Measurements from ENCODE around the gene ZBTB20.

ZBTB20 gene

GRCh38 chr3:115071166-115071565 lies 75.9 kb downstream of the ZBTB20 start:
- H3K4me3 ChIP-seq (ENCODE audit: control insufficient read depth, low read depth, low read length), result peak overlapping the region; percentile 13
- no peak for DNase-seq (ENCODE audit: low read depth)
- TF ChIP-seq CTCF (IDR thresholded peaks at IDR 0.05; ENCODE audit: control insufficient read depth, insufficient read depth, low read depth, low read length, missing control alignments), result no peak

GRCh38 chr3:115068799-115069198 lies 78.3 kb downstream of the ZBTB20 start:
- TF ChIP-seq CTCF (IDR thresholded peaks at IDR 0.05; ENCODE audit: control insufficient read depth, insufficient read depth, low read depth, low read length, missing control alignments), result no peak
- DNase-seq (ENCODE audit: low read depth), result no peak
- H3K4me3 ChIP-seq (ENCODE audit: control insufficient read depth, low read depth, low read length), result no peak overlapping the region

- no peak overlapping the region for H3K4me3 ChIP-seq (ENCODE audit: control insufficient read depth, low read depth, low read length)
- no peak for TF ChIP-seq CTCF (IDR thresholded peaks at IDR 0.05; ENCODE audit: control insufficient read depth, insufficient read depth, low read depth, low read length, missing control alignments)
- DNase-seq (ENCODE audit: low read depth), result peak; percentile 23
Measured at GRCh38 chr3:115062412-115062956, 84.6 kb downstream of the ZBTB20 start.

- TF ChIP-seq CTCF (IDR thresholded peaks at IDR 0.05; ENCODE audit: control insufficient read depth, insufficient read depth, low read depth, low read length, missing control alignments), result no peak
- DNase-seq (ENCODE audit: low read depth), result no peak
- no peak overlapping the region for H3K4me3 ChIP-seq (ENCODE audit: control insufficient read depth, low read depth, low read length)
Measured at GRCh38 chr3:115062009-115062408, 85.1 kb downstream of the ZBTB20 start.

- no peak for TF ChIP-seq CTCF (IDR thresholded peaks at IDR 0.05; ENCODE audit: control insufficient read depth, insufficient read depth, low read depth, low read length, missing control alignments)
- no peak overlapping the region for H3K4me3 ChIP-seq (ENCODE audit: control insufficient read depth, low read depth, low read length)
- DNase-seq (ENCODE audit: low read depth), result no peak
Measured at GRCh38 chr3:115052906-115053305, 94.2 kb downstream of the ZBTB20 start.

- no peak for TF ChIP-seq CTCF (IDR thresholded peaks at IDR 0.05; ENCODE audit: control insufficient read depth, insufficient read depth, low read depth, low read length, missing control alignments)
- no peak overlapping the region for H3K4me3 ChIP-seq (ENCODE audit: control insufficient read depth, low read depth, low read length)
- DNase-seq (ENCODE audit: low read depth), result no peak
Measured at GRCh38 chr3:115042351-115042750, 104.7 kb downstream of the ZBTB20 start.
